ENCODE results near the gene KIF18A.

The KIF18A gene

DNA sequence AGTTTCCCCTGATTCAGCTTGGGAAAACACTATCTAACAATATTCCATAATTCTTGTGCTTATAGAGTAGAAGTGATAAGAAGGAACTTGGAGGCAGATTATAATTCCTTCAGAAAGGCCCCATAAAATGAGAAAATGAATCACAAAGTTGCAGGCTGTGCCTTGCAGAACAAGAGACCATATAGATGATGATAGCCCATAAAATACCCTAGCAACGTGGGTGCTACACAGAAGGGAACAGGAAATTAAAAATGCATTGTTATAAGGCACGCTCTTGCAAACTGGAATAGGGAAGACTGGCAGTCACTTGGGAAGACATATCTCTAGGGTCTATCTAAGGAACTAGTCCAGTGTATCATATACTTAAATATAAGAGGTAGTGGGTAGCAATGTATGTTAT, 67.6 kb downstream of the KIF18A start:
- DNase-seq = no peak

DNA sequence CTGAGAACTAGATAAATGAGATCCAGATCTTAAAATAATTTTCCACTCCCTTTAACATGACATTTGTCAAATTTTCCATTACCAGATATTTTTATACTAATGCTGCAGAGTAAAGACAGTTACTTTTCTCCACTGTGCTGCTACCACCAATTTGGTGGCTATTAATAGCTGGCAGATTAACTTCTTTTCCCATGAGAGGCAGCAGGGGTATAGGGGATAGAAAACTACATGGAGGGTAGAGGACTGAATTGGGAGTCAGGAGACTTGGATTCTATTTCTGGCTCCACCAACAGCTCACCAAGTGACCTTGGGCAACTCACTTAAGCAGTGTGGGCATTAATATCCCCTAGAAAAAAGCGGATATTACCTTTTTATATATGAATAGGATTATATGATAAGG, 69.2 kb downstream of the KIF18A start:
- DNase-seq = no peak

DNA sequence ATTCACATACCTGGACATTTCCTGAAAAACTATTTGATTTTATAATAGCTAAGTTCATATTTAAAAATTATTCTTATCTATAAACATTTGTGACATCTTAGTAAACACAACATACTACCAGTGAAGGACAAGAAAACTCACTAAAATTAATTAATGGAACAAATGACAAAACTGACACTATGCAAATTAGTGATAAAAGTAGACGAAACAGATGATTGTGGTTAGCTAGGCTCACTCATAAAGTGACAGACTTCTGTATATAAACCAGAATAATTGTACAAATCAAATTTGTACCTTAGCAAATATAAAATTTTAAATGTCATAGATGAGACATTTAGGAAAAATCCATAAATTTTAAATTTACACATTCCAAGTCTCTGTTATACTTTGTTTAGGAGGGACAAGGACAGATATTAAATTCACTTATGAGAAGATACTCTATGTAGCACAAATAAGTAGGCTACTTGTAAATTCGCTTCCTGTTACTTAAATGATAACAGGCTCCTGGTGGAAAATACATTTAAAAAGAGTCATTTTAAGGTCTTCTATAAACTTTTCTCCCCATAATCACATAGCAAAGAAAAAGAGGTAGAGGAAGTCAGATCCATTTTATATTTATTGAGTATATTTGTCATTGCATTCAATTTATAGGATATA, 81.2 kb downstream of the KIF18A start:
- DNase-seq = no peak

DNA sequence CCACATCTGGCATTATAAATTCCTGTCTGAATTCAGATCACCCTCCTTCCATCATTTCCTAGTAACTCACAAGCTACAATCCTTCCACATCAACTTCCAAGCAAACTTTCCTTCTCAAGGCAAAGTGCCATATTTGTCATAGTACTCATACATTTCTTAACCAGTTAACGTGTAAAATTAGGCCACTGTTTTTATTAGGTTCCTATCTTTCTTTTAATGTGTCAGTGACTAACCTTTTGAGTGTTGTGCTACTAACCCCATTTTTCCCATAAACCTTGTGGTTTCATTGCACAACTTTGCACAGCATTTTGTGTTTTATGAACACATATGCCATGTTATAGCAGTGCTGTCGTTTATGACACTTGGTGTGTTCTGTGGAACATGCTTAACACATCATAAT, 90.1 kb downstream of the KIF18A start:
- DNase-seq = no peak

DNA sequence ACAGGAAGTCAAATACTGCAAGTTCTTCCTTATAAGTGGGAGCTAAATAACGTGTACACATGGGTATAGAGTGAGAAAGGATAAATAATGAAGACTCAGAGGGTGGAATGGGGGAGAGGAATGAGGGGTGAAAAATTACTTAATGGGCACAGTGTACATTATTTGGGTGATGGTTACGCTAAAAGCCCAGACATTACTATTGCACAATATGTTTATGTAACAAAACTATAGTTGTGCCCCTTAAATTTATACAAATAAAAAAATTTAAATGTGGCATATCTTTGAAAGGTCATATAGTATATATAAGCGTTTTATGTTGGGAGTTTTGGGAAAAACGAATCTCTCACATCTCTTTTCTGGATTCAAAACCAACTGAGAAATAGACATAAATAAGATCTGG, 96.1 kb downstream of the KIF18A start:
- no peak for DNase-seq

DNA sequence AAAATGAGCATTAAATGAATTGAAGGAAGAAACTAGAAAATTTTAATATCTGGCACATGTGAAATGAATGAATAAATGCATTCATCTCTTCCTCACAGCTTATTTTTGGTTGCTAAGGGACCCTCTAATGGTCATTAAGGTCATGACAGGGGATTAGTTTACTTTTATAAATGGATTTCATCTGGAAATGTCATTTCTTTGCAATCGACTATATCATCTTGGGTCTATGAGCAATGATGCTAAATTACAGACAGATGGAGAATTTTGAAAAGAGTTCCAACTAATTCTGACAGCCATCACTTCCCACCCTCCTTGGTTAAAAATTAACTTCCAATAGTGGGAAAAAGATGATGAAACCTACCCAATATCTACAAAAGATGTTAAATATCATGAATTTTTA, 98.0 kb downstream of the KIF18A start:
- DNase-seq = no peak

DNA sequence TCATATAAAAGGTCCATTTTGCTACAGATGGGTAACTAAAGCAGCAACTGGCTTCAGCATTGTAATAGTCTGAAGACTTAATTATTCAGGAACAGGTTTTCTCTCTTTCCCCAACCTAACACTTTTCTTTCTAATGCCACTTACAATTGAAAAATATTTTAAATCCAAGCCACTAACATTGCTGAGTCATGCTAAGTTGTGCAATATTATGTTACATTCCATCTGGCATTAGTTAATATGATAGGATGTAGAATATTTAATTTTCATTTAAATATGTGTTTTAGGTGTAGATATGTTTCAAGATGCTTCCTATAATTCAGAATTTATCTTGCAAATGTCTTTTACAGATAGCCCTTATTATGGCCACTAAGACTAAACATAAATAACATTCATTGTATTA, 98.6 kb downstream of the KIF18A start:
- no peak for DNase-seq

DNA sequence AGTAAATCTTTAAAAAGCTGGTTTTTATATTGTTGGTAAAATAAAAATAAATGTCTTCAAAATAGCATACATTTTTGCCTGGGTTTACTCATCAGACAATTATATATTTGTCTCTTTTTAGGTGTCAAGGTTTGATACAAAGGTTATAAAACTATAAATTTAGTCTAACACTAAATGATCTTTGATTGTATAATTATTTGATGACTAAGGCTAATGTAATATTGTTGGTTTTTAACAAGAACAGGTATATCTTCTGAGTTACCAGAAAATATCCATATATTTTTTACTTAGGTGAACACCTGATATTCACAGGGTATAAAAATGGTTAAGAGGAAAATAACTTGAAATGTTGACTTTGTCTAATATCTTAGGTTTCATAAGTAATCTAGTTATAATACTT, 104.3 kb downstream of the KIF18A start:
- DNase-seq = no peak

DNA sequence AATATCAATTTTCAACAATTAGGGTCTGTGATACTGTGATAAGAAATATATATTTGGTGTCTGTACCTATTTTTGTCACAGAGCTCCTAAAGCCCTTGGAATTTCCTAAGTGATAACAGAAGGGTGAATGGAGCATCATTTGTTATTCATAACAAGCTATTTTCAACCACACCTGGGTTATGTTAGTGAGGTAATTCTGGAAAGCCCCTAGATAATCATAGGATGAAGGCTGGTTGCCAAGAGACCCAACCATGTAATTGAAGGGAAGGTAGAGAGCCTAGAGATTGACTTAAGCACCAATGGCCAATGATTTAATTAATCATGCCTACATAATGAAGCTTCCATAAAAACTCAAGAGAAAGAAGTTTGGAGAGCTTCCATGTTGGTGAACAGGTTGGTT, 109.4 kb downstream of the KIF18A start:
- no peak for DNase-seq

DNA sequence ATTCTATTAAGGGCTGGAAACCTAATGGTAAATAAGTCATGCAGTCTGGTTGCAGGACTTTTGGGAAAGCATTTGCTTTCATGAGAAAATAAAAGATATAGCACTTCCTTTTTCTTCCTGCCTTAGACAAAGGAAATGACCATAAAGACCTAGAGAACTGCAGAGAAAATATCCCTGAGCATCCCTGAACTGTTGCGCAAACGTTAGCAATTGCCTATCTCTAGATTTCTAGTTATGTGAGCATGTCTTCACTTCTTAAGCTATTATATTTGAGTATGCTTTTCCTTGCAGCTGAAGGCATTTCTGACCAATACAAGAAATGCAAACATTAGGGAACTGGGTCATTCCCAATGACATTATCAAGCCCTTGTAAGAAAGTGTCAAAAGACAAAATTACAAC, 110.6 kb downstream of the KIF18A start:
- no peak for DNase-seq

DNA sequence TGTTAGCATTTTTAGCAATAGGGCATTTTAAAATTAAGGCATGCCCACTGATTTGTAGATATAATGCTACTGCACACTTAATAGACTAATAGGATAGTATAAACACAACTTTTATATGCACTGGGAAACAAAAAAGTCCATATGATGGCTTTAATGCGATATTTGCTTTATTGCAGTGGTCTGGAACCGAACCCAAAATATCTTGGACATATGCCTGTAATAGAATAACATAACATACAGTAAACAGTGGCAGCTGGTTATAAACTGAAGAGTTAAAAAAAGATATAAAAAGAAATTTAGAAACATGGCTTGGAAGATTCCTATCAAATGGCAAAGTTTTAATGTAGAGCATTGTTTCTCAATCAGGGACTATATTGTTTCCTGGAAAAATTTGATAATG, 111.9 kb downstream of the KIF18A start:
- no peak for DNase-seq

DNA sequence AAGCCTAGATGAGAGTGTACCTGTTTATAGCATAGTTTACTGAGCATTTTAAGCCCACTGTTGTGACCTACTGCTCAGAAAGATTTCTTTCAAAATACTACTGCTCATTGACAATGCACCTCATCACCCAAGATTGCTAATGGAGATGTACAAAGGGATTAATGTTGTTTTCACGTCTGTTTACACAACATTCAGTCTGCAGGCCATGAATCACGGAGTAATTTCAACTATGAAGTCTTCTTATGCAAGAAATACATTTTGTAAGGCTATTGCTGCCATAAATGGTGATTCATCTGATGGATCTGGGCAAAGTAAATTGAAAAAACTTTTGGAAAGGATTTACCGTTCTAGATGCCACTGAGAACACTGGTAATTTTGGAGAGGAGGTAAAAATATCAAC, 112.9 kb downstream of the KIF18A start:
- no peak for DNase-seq

DNA sequence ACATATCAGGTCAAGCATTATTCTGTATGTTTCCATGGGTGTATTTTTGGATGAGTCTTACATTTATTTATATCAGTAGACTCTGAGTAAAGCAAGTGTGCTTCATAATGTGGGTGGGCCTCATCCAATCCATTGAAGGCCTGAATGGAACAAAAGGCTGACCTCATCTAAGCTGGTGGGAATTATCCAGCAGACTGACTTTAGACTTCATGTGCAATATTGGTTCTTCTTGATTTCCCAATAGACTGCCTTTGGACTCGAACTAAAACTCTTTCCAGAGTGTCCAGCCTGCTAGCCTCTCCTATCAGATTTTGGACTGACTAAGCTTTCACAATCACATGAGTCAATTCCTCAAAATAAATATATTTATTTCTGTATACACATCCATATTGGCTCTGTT, 116.2 kb downstream of the KIF18A start:
- DNase-seq = no peak

DNA sequence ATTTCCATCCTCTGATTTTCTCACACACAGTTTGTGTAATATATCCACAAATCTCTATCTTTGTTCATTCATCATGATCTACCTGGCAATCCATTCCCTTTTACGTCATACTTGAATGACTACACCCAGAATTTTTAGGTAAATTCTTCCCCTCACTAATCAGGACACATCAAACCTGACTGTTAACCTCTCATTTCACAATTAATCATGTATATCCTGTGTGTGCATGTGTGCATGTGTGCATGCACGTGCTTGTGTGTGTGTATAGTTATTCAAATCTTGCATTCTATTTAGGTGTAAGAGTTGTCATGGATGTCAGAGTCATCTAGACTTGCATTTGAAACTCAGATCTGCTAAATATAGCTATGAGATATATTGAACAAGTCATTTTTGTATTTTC, 130.4 kb downstream of the KIF18A start:
- no peak for DNase-seq

DNA sequence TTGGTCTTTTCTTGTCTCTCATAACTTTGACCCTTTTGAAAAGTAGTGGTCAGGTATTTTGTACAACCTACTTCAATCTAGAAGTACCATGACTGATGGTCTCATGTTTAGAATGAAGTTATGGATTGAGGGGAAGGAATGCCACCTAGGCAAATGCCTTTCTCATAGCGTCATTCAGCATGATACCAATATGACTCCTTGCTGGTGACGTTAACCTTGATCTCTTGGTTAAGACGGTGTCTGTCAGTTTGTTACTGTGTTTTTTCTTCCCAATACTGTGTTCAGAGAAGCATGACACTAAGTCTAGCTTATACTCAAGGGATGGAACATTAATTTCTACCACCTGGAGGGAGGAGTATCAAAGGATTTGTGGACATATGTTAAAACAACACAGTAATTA, 130.9 kb downstream of the KIF18A start:
- DNase-seq = no peak

DNA sequence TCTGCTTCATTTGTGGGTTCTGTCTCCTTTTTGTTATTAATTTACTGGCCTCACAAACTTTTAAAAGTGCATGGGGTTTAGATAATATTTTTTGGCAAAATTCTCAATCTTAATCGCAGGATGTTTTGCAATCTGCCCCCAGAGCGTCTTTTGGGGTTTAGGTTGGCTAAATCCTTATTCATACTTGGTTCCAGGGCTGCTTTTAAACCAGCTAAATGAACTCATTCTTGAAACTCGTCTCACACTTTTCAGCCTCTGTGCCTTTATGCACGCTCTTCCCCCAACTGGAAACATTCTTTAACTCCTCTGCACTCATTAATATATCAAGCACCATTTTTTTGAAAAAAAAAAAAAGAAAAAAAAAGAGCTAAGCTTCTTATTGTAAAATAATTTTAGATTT, 131.7 kb downstream of the KIF18A start:
- DNase-seq = no peak

DNA sequence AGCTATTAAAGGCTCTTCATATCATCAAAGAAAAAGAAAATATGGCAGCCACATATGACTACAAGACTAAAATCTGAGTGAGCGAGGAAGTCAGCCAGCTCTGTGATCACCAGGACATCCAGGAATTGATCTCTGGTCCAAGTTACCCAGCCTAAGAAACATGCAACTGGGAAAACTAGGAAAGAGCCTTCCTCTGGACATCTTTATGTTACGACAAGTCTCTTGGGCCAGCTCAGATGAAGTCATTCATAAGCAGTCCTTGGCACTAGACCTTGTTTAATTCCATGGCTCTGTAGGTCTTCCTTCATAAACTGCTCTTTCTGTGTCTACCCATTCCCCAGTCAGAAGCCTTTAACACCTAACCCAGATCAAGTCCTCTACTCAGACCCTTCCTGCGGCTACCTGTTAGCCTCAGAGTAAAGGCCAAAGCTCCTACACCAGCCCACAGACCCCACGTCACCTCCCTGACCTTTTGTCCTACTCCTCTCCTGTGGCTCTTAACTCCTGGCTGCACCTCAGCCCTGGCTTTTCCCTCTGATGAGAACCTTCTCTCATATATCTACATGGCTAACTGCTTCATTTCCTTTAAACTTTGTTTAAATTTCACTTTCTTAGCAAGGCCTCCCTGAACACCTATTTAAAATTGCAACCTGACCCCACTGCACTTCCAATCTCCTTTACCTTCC, 134.0 kb downstream of the KIF18A start:
- no peak for DNase-seq

DNA sequence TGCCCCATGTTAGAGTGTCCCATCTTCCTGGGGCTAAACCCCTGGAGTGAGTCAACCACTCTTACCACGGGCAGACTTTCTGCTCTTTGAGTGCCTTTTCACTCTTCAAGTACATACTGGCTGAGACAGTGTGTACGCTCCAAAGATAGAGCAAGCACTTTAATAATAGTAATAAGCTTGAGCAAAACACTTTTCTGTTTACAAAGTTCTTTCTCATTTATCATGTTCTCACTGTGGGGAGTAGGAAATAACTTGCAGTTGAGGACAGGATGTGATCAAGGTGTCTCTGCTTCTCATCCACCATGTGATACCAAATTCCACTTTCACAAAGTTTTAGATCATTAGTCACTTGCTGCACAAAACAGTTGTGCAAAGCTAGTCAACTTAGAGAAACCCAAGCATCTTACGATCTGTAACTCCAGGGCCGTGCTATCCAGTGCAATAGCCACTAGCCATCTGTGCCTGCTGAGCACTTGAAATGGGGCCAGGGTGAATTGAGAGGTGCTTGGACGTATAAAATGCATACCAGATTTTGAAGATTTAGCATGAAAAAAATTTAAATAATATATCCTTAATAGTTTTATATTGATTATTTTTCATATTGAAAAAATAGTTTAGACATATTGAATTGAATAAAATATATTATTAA, 135.3 kb downstream of the KIF18A start:
- DNase-seq = peak in 2 of 3 experiments; percentile 32 to 35

DNA sequence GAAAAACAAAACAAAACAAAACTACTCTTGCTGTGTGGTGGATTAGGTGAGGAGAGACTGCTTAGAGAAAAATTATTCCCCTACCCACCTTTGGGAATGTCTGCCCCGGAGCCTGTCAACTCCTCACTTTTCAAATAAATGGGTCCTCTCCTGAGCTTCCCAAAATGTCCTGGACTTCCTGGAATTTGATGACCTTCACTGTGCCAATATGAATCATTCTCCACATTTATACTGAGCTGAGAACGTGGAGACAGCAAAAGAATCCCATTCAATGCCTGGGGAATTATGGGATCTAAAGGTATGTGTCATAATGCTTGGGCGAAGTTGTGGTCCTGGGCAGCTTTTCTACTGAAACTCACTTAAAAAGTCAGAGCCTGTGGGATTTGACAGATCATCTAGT, 136.8 kb downstream of the KIF18A start:
- no peak for DNase-seq

Data from NCI-H1417 (cell line).